Kidney epithelial cell (primary cell): ENCODE measurements around the gene ARHGAP32. TPM values are rescaled to one million over a fixed set of nuclear protein-coding genes. Genes with fewer than 3 reads are reported as not detected.

Source experiments
- DNase-seq: peaks from one replicate; pipeline ENCODE4 v3.0.0-alpha.2; 2010; ENCODE audit warnings: low read depth
- H3K27me3 ChIP-seq: 2 replicates; pipeline ENCODE4 v1.6.0; 2011; ENCODE audit warnings: low read length; ENCODE audit not compliant: control insufficient read depth, insufficient read depth
- H3K36me3 ChIP-seq: 2 replicates; pipeline ENCODE4 v1.5.1; 2011; ENCODE audit warnings: low read length; ENCODE audit not compliant: control insufficient read depth, insufficient read depth
- H3K4me3 ChIP-seq: 2 replicates; pipeline ENCODE4 v1.5.1; 2011; ENCODE audit warnings: low read depth, mild to moderate bottlenecking, control low read depth, low read length
- CTCF ChIP-seq: IDR thresholded peaks from 2 replicates; pipeline ENCODE4 v1.5.1; 2011; ENCODE audit warnings: mild to moderate bottlenecking, moderate library complexity, low read length, control low read depth, inconsistent platforms; ENCODE audit not compliant: insufficient read depth, poor library complexity, severe bottlenecking
- total RNA-seq: library from RNA; depleted of rRNA; stranded (reverse); fragments of >200 nt; gene quantifications from 2 replicates; pipeline ENCODE4 v1.2.3, GENCODE V29; 2015

The ARHGAP32 gene
- total RNA-seq, 1 donor from 2014 or later = 15.4 TPM

GRCh38 chr11:129230006-129230405 is 37.9 kb upstream of the ARHGAP32 start:
- no peak for TF ChIP-seq CTCF
- H3K4me3 ChIP-seq = no peak overlapping the region
- no peaks in the 10 kb centered on the region for H3K27me3 ChIP-seq
- no peak for DNase-seq
- H3K36me3 ChIP-seq = no peaks in the 10 kb centered on the region

- TF ChIP-seq CTCF = no peak
- Histone ChIP-seq H3K4me3 (no peak overlapping the region), H3K36me3 (no peaks in the 10 kb centered on the region), H3K27me3 (no peaks in the 10 kb centered on the region)
- no peak for DNase-seq
Observed at GRCh38 chr11:129226207-129226798, 34.2 kb upstream of the ARHGAP32 start.

GRCh38 chr11:129225190-129225589 is 33.1 kb upstream of the ARHGAP32 start:
- Histone ChIP-seq H3K36me3 (no peaks in the 10 kb centered on the region), H3K27me3 (no peaks in the 10 kb centered on the region), H3K4me3 (no peak overlapping the region)
- DNase-seq = no peak
- no peak for TF ChIP-seq CTCF

GRCh38 chr11:129224538-129224937 is 32.4 kb upstream of the ARHGAP32 start:
- no peak overlapping the region for H3K4me3 ChIP-seq
- H3K27me3 ChIP-seq = no peaks in the 10 kb centered on the region
- TF ChIP-seq CTCF = no peak
- DNase-seq = no peak
- no peaks in the 10 kb centered on the region for H3K36me3 ChIP-seq

GRCh38 chr11:129223701-129224149 is 31.6 kb upstream of the ARHGAP32 start:
- H3K4me3 ChIP-seq = no peak overlapping the region
- DNase-seq = no peak
- no peaks in the 10 kb centered on the region for H3K27me3 ChIP-seq
- TF ChIP-seq CTCF = no peak
- H3K36me3 ChIP-seq = no peaks in the 10 kb centered on the region

GRCh38 chr11:129223260-129223659 is 31.1 kb upstream of the ARHGAP32 start:
- Histone ChIP-seq H3K36me3 (no peaks in the 10 kb centered on the region), H3K4me3 (no peak overlapping the region), H3K27me3 (no peaks in the 10 kb centered on the region)
- DNase-seq = no peak
- no peak for TF ChIP-seq CTCF
